Omental fat pad (tissue), 4 donors: ENCODE results near the gene PNPLA6. TPM values are rescaled to one million over a fixed set of nuclear protein-coding genes. Genes with fewer than 3 reads are reported as not detected.
A peak's percentile ranks its signal among the peaks of the same experiment; 100 is the strongest.

ENCODE experiments used
- ATAC-seq: fragments of 150-250 bp; one replicate; pipeline ENCODE4 v1.9.1; 2016; ENCODE audit warnings: mild to moderate bottlenecking, moderate library complexity; ENCODE audit not compliant: low FRiP score
- DNase-seq: peaks from one replicate; pipeline ENCODE4 v3.0.0-alpha.2; 2019; ENCODE audit warnings: low spot score
- CTCF ChIP-seq, 3 donors: fragments of 450-650 bp; IDR thresholded peaks; one replicate each; pipeline ENCODE4 v1.5.1; 2016 to 2017; ENCODE audit warnings: antibody characterized with exemption in 3 of 3, mild to moderate bottlenecking in 3 of 3, moderate library complexity in 2 of 3
- total RNA-seq, 4 donors: library from RNA; depleted of rRNA; stranded (reverse); fragments of >200 nt; gene quantifications; one replicate each; pipeline ENCODE4 v1.1.0, GENCODE V29; 2016

Gene PNPLA6
- total RNA-seq, 4 donors from 2014 or later = 50.3 to 92.4 (median 64.6) TPM

DNA sequence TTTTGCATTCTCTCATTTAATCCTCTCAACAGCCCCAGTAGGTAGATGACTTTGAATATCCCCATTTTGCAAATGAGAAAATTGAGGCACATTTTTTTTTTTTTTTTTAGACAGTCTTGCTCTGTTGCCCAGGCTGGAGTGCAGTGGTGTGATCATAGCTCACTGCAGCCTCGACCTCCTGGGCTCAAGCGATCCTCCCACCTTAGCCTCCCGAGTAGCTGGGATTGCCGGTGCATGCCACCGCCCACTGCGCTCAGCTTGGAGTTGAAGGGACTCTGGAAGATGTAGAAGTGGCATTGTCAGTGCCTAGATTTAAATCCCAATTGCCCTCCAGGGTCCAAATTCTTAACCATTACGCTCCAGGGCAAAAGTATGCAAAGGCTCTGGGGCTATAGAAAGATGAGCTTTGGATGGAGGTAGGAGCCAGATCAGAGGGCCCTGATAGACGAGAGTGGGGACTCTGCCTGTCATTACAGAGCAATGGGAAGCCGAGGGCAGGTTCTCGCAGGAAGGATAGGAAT, 13.9 kb upstream of the PNPLA6 start:
- ATAC-seq = no peak
- DNase-seq = no peak
- no peak for TF ChIP-seq CTCF (IDR thresholded peaks at IDR 0.05)

DNA sequence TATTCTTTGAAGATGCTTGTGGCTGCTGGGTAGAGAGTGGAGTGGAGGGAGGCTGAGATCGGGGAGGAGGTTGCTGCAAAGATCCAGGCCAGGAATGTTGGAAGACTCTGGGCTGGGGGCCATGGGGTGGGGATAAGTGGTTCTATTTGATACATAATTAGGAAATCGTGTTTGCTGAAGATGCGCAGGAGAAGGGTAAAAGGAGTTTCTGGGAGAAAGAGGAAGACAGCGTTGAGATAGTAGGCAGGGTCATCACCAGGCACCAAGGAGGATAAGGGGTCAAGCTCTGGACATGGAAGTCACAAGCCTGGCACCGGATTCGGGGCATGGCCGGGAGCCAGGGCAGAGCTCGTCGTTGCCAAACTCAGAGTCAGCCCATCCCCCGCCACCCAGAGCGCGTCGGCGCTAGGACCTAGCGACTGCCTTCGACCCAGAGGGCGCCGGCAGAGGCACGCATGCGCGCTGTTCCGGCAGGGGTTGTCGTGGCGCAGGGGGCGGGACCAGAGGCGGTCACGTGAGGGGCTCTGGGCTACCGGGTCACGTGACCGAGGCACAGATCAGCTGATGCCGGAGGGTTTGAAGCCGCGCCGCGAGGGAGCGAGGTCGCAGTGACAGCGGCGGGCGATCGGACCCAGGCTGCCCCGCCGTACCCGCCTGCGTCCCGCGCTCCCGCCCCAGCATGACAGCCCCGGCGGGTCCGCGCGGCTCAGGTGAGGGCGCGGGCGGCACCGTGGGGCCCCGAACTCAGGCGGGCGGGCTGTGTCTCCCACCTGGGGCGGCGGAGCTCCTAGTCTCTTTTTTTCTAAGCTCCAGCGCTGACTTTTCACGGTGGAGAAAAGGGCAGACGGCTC, 13.2 kb upstream of the PNPLA6 start, which contains the start of gene MCOLN1:
Gene MCOLN1, plus strand, starts transcription at position 553 of the 851 bp plus-strand sequence. Its CDS starts 127 bp downstream, at position 680.
- peak; percentile 99 for DNase-seq
- peak; percentile 90 for ATAC-seq
- no peak for TF ChIP-seq CTCF (IDR thresholded peaks at IDR 0.05)

- DNase-seq (no peak), ATAC-seq (no peak)
- no peak for TF ChIP-seq CTCF (IDR thresholded peaks at IDR 0.05)
Observed at GRCh38 chr19:7522923-7523667, 12.4 kb upstream of the PNPLA6 start.

DNA sequence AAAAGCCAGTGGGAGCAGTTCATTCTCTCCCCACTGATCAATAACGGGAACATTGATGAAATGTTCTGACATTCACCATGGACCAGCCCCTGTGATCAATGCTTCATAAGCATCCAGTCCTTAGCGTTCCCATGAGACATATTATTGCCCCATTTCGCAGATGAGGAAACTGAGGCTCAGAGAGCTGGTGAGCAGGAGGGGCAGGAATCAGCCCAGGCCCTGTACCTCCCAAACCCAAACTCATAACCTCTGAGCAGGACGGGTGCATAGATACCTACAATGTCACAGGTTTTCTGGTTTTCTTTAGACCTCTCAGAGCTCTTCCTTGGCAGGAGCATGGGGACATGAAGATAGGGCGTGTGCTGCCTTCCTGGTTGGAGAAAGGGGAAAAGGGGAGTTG, 11.0 kb upstream of the PNPLA6 start:
- TF ChIP-seq CTCF (IDR thresholded peaks at IDR 0.05) = no peak
- DNase-seq (no peak), ATAC-seq (no peak)

- DNase-seq (no peak), ATAC-seq (no peak)
- no peak for TF ChIP-seq CTCF (IDR thresholded peaks at IDR 0.05)
Observed at GRCh38 chr19:7524992-7525739, 10.4 kb upstream of the PNPLA6 start.

DNA sequence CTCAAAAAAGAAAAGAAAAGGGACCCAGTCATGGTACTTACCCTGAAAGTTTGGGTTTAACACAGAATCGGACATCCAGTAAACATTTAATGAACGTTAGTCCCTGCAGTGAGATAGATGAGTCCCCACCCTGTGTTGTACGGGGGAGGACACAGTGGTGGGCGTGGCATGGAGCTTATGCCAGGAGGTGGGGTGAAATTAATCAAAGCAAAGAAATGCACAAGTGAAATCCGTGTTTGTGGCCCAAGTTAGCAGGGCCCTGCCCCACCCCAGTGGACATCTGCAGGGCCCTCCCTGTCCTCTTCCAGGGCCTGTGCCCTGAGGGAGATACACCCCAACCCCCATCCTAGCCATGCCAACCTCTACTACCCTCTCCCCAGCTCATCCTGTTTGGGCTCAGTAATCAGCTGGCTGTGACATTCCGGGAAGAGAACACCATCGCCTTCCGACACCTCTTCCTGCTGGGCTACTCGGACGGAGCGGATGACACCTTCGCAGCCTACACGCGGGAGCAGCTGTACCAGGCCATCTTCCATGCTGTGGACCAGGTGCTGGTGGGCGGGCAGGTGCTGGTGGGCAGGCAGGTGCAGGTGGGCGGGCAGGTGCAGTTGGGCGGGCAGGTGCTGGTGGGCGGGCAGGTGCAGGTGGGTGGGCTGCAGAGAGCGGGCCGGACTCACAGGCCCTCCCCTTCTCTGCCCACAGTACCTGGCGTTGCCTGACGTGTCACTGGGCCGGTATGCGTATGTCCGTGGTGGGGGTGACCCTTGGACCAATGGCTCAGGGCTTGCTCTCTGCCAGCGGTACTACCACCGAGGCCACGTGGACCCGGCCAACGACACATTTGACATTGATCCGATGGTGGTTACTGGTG, 9.2 kb upstream of the PNPLA6 start:
- TF ChIP-seq CTCF (IDR thresholded peaks at IDR 0.05) = no peak
- DNase-seq = no peak
- no peak for ATAC-seq
